Measurements from ENCODE around the gene SORBS1. TPM values are rescaled to one million over a fixed set of nuclear protein-coding genes. Genes with fewer than 3 reads are reported as not detected.
"Not testable (repeated sequence)": the region's sequence is repeated elsewhere in the genome, so short reads cannot be mapped to it uniquely, and the experiment has no call there.

The SORBS1 gene
- total RNA-seq, 2 experiments from 2014 or later: 0.56 to 0.74 TPM

- ChIA-PET CTCF (interaction anchor here (1.0 to 4.8 kb wide), 7 partner anchors 12 to 230 kb away, joined by 3 to 32 read pairs (median 6); no protein-coding TSS in a partner anchor), POLR2A (no interaction called here)
- H3K27ac Mint-ChIP-seq: no peak overlapping the region
- peak; percentile 77 for DNase-seq
- H3K27me3 Mint-ChIP-seq: peaks cover 18% of the 10 kb centered on the region
- no peaks in the 10 kb centered on the region for H3K36me3 Mint-ChIP-seq (ENCODE audit: low read depth)
- H3K4me1 Mint-ChIP-seq: no peaks in the 10 kb centered on the region
- no peak overlapping the region for H3K4me3 Mint-ChIP-seq
- no peaks in the 10 kb centered on the region for H3K9me3 Mint-ChIP-seq
Measured at GRCh38 chr10:95363303-95363912, 197.8 kb downstream of the SORBS1 start.

- Mint-ChIP-seq H3K9me3 (no peaks in the 10 kb centered on the region), H3K27ac (no peak overlapping the region), H3K4me3 (no peak overlapping the region), H3K4me1 (no peaks in the 10 kb centered on the region), H3K27me3 (peaks cover 12% of the 10 kb centered on the region), H3K36me3 (ENCODE audit: low read depth) (no peaks in the 10 kb centered on the region)
- no peak for DNase-seq
- ChIA-PET CTCF (interaction anchor here (1.2 to 1.4 kb wide), 2 partner anchors 15 to 114 kb away, joined by 4 read pairs; no protein-coding TSS in a partner anchor), POLR2A (no interaction called here)
Measured at GRCh38 chr10:95360122-95360714, 201.0 kb downstream of the SORBS1 start.

GRCh38 chr10:95359466-95359865 lies 201.7 kb downstream of the SORBS1 start:
- ChIA-PET POLR2A (no interaction called here), CTCF (interaction anchor here (1.1 to 1.2 kb wide), 2 partner anchors 19 to 113 kb away, joined by 3 read pairs; no protein-coding TSS in a partner anchor)
- H3K36me3 Mint-ChIP-seq (ENCODE audit: low read depth): no peaks in the 10 kb centered on the region
- peaks cover 12% of the 10 kb centered on the region for H3K27me3 Mint-ChIP-seq
- H3K9me3 Mint-ChIP-seq: no peaks in the 10 kb centered on the region
- no peak overlapping the region for H3K4me3 Mint-ChIP-seq
- no peak for DNase-seq
- H3K27ac Mint-ChIP-seq: no peak overlapping the region
- no peaks in the 10 kb centered on the region for H3K4me1 Mint-ChIP-seq

DNA sequence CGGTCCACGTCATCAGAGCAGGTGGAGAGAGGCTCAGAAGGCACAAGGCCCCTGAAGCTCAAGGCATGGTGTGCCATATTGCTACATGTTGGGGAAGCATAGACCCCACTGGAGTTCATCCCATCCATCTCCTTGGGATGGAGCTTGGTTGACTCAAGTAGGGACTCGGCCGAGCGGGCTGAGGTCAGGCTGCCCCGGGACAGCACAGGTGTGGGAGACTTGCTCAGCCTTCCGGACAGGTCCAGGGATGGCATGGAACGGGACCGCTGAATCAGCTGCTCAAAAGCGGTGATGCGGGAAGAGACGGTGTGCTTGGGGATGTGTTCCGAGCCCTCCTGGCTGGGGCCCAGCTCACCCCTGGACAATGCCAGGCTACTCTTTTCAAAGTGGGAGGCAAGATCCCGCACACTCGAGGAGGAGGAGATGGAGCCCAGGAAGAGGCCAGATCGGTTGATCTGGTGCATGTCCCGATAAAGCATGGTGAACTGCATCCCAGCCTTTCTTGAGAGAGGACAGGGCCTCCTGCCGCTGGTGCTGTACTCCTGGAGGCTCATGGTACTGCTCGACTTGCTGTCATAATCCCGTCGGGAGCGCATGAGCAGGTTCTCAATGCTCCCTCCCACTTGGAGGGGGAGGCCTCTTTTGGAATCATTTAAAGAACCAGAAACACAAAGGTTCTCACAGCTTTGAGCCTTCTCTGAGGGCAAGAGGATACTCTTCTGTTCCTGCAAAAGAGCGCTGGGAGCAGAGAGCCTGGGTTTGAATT lies 204.8 kb downstream of the SORBS1 start:
- Mint-ChIP-seq H3K27ac (no peak overlapping the region), H3K36me3 (ENCODE audit: low read depth) (no peaks in the 10 kb centered on the region), H3K4me3 (no peak overlapping the region), H3K9me3 (no peaks in the 10 kb centered on the region), H3K27me3 (peaks cover 2% of the 10 kb centered on the region), H3K4me1 (no peaks in the 10 kb centered on the region)
- POLR2A ChIA-PET: no interaction called here
- no peak for DNase-seq
- CTCF ChIA-PET: no interaction called here

GRCh38 chr10:95355301-95355700 lies 205.9 kb downstream of the SORBS1 start:
- peaks cover 2% of the 10 kb centered on the region for H3K27me3 Mint-ChIP-seq
- ChIA-PET CTCF (no interaction called here), POLR2A (no interaction called here)
- no peak overlapping the region for H3K27ac Mint-ChIP-seq
- no peaks in the 10 kb centered on the region for H3K36me3 Mint-ChIP-seq (ENCODE audit: low read depth)
- H3K4me1 Mint-ChIP-seq: no peaks in the 10 kb centered on the region
- DNase-seq: no peak
- H3K9me3 Mint-ChIP-seq: no peaks in the 10 kb centered on the region
- no peak overlapping the region for H3K4me3 Mint-ChIP-seq

- Mint-ChIP-seq H3K27me3 (peaks cover 2% of the 10 kb centered on the region), H3K27ac (no peak overlapping the region)
Measured at GRCh38 chr10:95354110-95354509, 207.1 kb downstream of the SORBS1 start.

DNA sequence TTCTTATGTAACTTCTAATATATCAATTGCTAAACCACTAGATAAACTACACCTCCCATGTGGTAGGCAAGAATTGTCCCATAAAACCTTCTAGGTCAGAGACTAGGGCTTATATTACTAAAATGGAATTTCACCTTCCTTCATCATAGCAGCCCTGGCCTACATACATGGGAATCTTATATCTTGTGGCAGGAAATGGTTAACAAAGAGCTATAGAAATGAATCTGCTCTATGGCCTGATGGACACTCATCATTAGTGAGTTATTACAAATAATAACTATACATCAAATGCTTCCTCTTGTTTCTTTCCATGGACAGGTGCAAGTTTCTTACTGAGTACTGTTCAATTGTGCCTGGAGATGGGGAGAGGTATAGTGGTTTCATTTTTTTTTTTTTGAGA lies 208.0 kb downstream of the SORBS1 start:
- Mint-ChIP-seq H3K36me3 (ENCODE audit: low read depth) (no peaks in the 10 kb centered on the region), H3K4me3 (no peak overlapping the region), H3K4me1 (no peaks in the 10 kb centered on the region), H3K9me3 (no peaks in the 10 kb centered on the region), H3K27me3 (peaks cover 2% of the 10 kb centered on the region), H3K27ac (no peak overlapping the region)
- POLR2A ChIA-PET: no interaction called here
- no peak for DNase-seq
- CTCF ChIA-PET: no interaction called here

More at GRCh38 chr10:95354110-95354509, 207.1 kb downstream of the SORBS1 start:
- CTCF ChIA-PET: interaction anchor here (1.3 kb wide), 1 partner anchor 111 kb away, joined by 4 read pairs; no protein-coding TSS in a partner anchor
- Mint-ChIP-seq H3K4me3 (no peak overlapping the region), H3K36me3 (ENCODE audit: low read depth) (no peaks in the 10 kb centered on the region), H3K4me1 (no peaks in the 10 kb centered on the region), H3K9me3 (no peaks in the 10 kb centered on the region)
- DNase-seq: no peak
- POLR2A ChIA-PET: interaction anchor here (0.6 kb wide), 1 partner anchor 1949 kb away, joined by 6 read pairs; no protein-coding TSS in a partner anchor

GRCh38 chr10:95352684-95353083 lies 208.5 kb downstream of the SORBS1 start:
- H3K36me3 Mint-ChIP-seq (ENCODE audit: low read depth): no peaks in the 10 kb centered on the region
- H3K27ac Mint-ChIP-seq: no peak overlapping the region
- H3K4me3 Mint-ChIP-seq: no peak overlapping the region
- no peaks in the 10 kb centered on the region for H3K4me1 Mint-ChIP-seq
- DNase-seq: no peak
- CTCF ChIA-PET: no interaction called here
- POLR2A ChIA-PET: interaction anchor here (0.6 kb wide), 1 partner anchor 15 kb away, joined by 6 read pairs; no protein-coding TSS in a partner anchor
- H3K27me3 Mint-ChIP-seq: peaks cover 2% of the 10 kb centered on the region
- no peaks in the 10 kb centered on the region for H3K9me3 Mint-ChIP-seq

DNA sequence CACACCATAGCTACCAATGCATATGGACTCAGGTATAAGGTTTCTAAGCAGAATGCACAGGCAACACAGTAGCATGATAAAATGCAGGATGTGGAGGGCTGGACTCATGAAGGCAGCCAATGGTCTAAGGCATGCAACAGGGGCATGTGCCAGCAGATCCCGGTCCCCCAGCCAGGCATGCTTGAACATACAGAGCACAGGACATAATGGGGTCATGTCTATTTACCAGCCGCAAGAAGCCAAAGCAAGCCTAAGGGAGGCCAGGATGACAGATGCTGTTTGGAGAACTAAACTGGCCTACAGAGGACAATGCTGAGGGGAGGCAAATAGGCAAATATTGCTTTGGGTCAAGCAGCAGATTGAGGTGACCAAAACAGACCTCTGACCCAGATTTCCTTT lies 210.3 kb downstream of the SORBS1 start:
- no peak for DNase-seq
- CTCF ChIA-PET: no interaction called here
- Mint-ChIP-seq H3K9me3 (no peaks in the 10 kb centered on the region), H3K36me3 (ENCODE audit: low read depth) (no peaks in the 10 kb centered on the region), H3K27ac (no peak overlapping the region), H3K4me1 (no peaks in the 10 kb centered on the region), H3K4me3 (no peak overlapping the region), H3K27me3 (peaks cover 8% of the 10 kb centered on the region)
- POLR2A ChIA-PET: no interaction called here

- Mint-ChIP-seq H3K4me1 (no peaks in the 10 kb centered on the region), H3K4me3 (no peak overlapping the region), H3K9me3 (no peaks in the 10 kb centered on the region), H3K36me3 (ENCODE audit: low read depth) (no peaks in the 10 kb centered on the region), H3K27me3 (peaks cover 8% of the 10 kb centered on the region), H3K27ac (no peak overlapping the region)
- DNase-seq: no peak
- CTCF ChIA-PET: interaction anchor here (1.4 kb wide), 1 partner anchor 10 kb away, joined by 7 read pairs; no protein-coding TSS in a partner anchor
- POLR2A ChIA-PET: no interaction called here
Measured at GRCh38 chr10:95350219-95350829, 210.8 kb downstream of the SORBS1 start.

DNA sequence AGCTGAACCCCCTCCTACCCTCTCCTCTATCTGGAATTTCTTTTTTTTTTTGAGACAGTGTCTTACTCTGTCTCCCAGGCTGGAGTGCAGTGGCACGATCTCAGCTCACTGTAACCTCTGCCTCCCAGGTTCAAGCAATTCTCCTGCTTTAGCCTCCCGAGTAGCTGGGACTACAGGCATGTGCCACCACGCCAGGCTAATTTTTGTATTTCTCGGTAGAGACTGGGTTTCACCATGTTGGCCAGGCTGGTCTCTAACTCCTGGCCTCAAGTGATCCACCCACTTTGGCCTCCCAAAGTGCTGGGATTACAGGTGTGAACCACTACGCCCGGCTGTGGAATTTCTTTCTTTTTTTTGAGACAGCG lies 213.8 kb downstream of the SORBS1 start:
- POLR2A ChIA-PET; H3K36me3 Mint-ChIP-seq (ENCODE audit: low read depth); H3K4me3 Mint-ChIP-seq; DNase-seq; H3K27ac Mint-ChIP-seq; H3K9me3 Mint-ChIP-seq; H3K4me1 Mint-ChIP-seq; H3K27me3 Mint-ChIP-seq: not testable (repeated sequence)
- CTCF ChIA-PET: interaction anchor here (0.6 kb wide), 1 partner anchor 864 kb away, joined by 3 read pairs; no protein-coding TSS in a partner anchor

- CTCF ChIA-PET: interaction anchor here (0.6 kb wide), 1 partner anchor 864 kb away, joined by 3 read pairs; no protein-coding TSS in a partner anchor
- no peaks in the 10 kb centered on the region for H3K4me1 Mint-ChIP-seq
Measured at GRCh38 chr10:95346715-95347401, 214.3 kb downstream of the SORBS1 start.

More at GRCh38 chr10:95346715-95347401, 214.3 kb downstream of the SORBS1 start:
- Mint-ChIP-seq H3K27me3 (peaks cover 6% of the 10 kb centered on the region), H3K9me3 (no peaks in the 10 kb centered on the region), H3K4me3 (no peak overlapping the region), H3K27ac (no peak overlapping the region), H3K36me3 (ENCODE audit: low read depth) (no peaks in the 10 kb centered on the region)
- no peak for DNase-seq
- POLR2A ChIA-PET: no interaction called here

Data from activated CD4-positive, alpha-beta T cell treated with anti-CD3 and anti-CD28 coated beads, Interleukin-2, amount 10 ng/mL, durations not matched to agents 7 days and 5 days (primary cell).